Tibial artery (tissue), 4 donors: ENCODE measurements around the gene NPC1.
"Not testable (repeated sequence)": the region's sequence is repeated elsewhere in the genome, so short reads cannot be mapped to it uniquely, and the experiment has no call there.

Experiments used
- DNase-seq, 2 donors: peaks; one replicate each; pipeline ENCODE4 v3.0.0-alpha.2; 2019
- H3K27ac ChIP-seq, 2 donors: fragments of 200-600 bp; sonication (generic) in 1 of 2; 1 replicate in 1 of 2; 2 replicates in 1 of 2; pipeline ENCODE4 v1.5.1; 2018 to 2019; ENCODE audit warnings: mild to moderate bottlenecking in 1 of 2
- H3K27me3 ChIP-seq, 2 donors: fragments of 200-600 bp; sonication (generic) in 1 of 2; one replicate each; pipeline versions ENCODE4 v1.5.1 to v1.6.0; 2016 to 2019
- H3K36me3 ChIP-seq, 3 donors: fragments of 200-600 bp; sonication (generic) in 2 of 3; one replicate each; pipeline ENCODE4 v1.5.1; 2016 to 2019; ENCODE audit warnings: mild to moderate bottlenecking in 2 of 3
- H3K4me1 ChIP-seq, 4 donors: fragments of 200-600 bp; sonication (generic) in 2 of 4; 1 replicate in 3 of 4; 2 replicates in 1 of 4; pipeline ENCODE4 v1.5.1; 2016 to 2019
- H3K4me3 ChIP-seq, 2 donors: fragments of 200-600 bp; sonication (generic) in 1 of 2; 1 replicate in 1 of 2; 2 replicates in 1 of 2; pipeline ENCODE4 v1.5.1; 2018 to 2019; ENCODE audit warnings: mild to moderate bottlenecking in 2 of 2
- H3K9me3 ChIP-seq, 3 donors: fragments of 200-600 bp; sonication (generic) in 1 of 3; one replicate each; pipeline ENCODE4 v1.5.1; 2016 to 2019
- intact Hi-C: fragments of 100-400 bp; cut with DNase I; formaldehyde crosslinking; loops from one replicate; pipeline ENCODE4 v1.15.0; 2023; ENCODE audit warnings: low total_unique reads
- TF ChIP-seq, protein P1 (sequence below), 2 experiments: fragments of 200-600 bp in 1 of 2; fragments of 450-650 bp in 1 of 2; IDR thresholded peaks; one replicate each; pipeline ENCODE4 v1.5.1; 2017 to 2019; ENCODE audit warnings: antibody characterized with exemption in 2 of 2, mild to moderate bottlenecking in 1 of 2, moderate library complexity in 1 of 2

NPC1 gene

DNA sequence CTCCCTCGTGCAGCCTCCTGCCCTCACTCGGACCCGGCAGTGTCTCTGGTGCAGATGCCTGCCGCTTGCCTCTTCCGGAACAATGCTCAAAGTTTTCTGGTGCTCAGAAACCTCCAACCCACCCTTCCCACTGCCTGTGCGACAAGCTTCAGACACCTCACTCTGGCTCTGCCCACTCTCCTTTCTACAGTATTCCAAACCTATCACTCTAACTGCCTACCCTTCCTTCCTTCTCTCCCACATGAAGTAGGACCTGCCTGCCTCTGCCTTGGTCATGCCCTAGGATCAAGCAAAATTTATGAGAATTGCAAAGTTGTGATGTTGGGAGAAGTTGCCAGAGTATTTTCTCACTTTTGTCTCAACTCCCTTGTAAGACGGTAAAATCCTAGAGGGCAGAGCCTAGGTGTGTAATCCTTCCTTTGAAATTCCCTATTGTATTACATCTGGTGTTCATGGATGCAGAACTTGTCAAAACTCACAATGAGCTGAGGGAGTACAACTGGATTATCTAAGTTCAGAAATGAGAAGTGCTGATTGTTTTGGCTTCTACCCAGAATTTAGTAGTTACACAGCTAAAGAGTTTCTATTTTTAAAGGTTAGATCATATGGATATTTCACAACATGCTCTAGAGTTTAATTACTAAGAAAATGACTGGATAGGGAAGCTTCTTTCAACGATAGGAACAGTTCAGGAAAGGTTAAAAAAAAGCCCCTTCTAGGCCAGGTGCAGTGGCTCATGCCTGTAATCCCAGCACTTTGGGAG, 7.2 kb downstream of the NPC1 start:
- Histone ChIP-seq H3K4me3 (no peak overlapping the region), H3K27ac (no peak overlapping the region), H3K36me3 (peaks cover 0 to 21% (median 5%) of the 10 kb centered on the region in 3 donors), H3K4me1 (peaks cover 0 to 55% (median 19%) of the 10 kb centered on the region in 4 donors), H3K27me3 (no peaks in the 10 kb centered on the region), H3K9me3 (no peaks in the 10 kb centered on the region)
- intact Hi-C loops: no loop called here
- TF ChIP-seq, protein P1, sequence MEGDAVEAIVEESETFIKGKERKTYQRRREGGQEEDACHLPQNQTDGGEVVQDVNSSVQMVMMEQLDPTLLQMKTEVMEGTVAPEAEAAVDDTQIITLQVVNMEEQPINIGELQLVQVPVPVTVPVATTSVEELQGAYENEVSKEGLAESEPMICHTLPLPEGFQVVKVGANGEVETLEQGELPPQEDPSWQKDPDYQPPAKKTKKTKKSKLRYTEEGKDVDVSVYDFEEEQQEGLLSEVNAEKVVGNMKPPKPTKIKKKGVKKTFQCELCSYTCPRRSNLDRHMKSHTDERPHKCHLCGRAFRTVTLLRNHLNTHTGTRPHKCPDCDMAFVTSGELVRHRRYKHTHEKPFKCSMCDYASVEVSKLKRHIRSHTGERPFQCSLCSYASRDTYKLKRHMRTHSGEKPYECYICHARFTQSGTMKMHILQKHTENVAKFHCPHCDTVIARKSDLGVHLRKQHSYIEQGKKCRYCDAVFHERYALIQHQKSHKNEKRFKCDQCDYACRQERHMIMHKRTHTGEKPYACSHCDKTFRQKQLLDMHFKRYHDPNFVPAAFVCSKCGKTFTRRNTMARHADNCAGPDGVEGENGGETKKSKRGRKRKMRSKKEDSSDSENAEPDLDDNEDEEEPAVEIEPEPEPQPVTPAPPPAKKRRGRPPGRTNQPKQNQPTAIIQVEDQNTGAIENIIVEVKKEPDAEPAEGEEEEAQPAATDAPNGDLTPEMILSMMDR (IDR thresholded peaks at IDR 0.05): no peak
- DNase-seq: no peak

GRCh38 chr18:23578067-23578701, 8.1 kb downstream of the NPC1 start:
- no peak overlapping the region for H3K4me3 ChIP-seq
- peaks cover 0 to 47% (median 15%) of the 10 kb centered on the region in 4 donors for H3K4me1 ChIP-seq
- H3K27ac ChIP-seq: no peak overlapping the region
- H3K36me3 ChIP-seq: peaks cover under 1 to 21% (median 5%) of the 10 kb centered on the region in 3 donors
- DNase-seq: no peak
- no peaks in the 10 kb centered on the region for H3K9me3 ChIP-seq
- TF ChIP-seq, protein P1 (IDR thresholded peaks at IDR 0.05): no peak
- no peaks in the 10 kb centered on the region for H3K27me3 ChIP-seq
- intact Hi-C loops: no loop called here

GRCh38 chr18:23577521-23577920, 8.8 kb downstream of the NPC1 start:
- peaks cover 0 to 40% (median 12%) of the 10 kb centered on the region in 4 donors for H3K4me1 ChIP-seq

DNA sequence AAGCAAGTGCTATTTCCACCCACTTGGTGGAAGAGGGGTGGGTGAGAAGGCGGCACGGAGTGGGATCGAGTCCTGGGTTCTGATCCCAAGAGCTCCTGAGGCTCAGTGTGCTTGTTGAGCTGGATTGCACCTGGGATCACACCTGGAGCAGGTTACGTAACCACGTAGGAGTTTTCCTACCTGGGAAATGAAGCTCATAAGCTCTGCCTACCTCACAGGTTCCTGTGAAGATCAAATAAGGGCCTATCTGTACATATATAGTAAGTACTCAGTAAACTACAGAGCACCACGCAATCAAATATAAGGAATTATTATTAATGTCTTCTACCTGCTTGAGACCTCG, 11.0 kb downstream of the NPC1 start:
- H3K4me1 ChIP-seq: peaks cover 0 to 27% (median 9%) of the 10 kb centered on the region in 4 donors
- no peak for DNase-seq
- no peaks in the 10 kb centered on the region for H3K9me3 ChIP-seq
- H3K36me3 ChIP-seq: peaks cover 22 to 48% (median 29%) of the 10 kb centered on the region in 3 donors
- intact Hi-C loops: no loop called here
- TF ChIP-seq, protein P1 (IDR thresholded peaks at IDR 0.05): no peak
- H3K27ac ChIP-seq: no peak overlapping the region
- no peak overlapping the region for H3K4me3 ChIP-seq
- H3K27me3 ChIP-seq: no peaks in the 10 kb centered on the region

More at GRCh38 chr18:23577521-23577920, 8.8 kb downstream of the NPC1 start:
- H3K4me3 ChIP-seq, H3K27me3 ChIP-seq, H3K9me3 ChIP-seq, intact Hi-C loops, DNase-seq, H3K27ac ChIP-seq: not testable (repeated sequence)
- peaks cover 5 to 25% (median 7%) of the 10 kb centered on the region in 3 donors for H3K36me3 ChIP-seq

GRCh38 chr18:23574611-23575308, 11.5 kb downstream of the NPC1 start:
- TF ChIP-seq, protein P1 (IDR thresholded peaks at IDR 0.05): no peak
- H3K27ac ChIP-seq: no peak overlapping the region
- no peak overlapping the region for H3K4me3 ChIP-seq
- DNase-seq: no peak
- H3K4me1 ChIP-seq: peaks cover 0 to 22% (median 6%) of the 10 kb centered on the region in 4 donors
- no peaks in the 10 kb centered on the region for H3K27me3 ChIP-seq
- intact Hi-C loops: no loop called here
- peaks cover 25 to 53% (median 34%) of the 10 kb centered on the region in 3 donors for H3K36me3 ChIP-seq
- no peaks in the 10 kb centered on the region for H3K9me3 ChIP-seq
